Prostate gland (tissue), 2 donors: ENCODE data around the gene GGT7.

Experiments
- CTCF ChIP-seq, 4 experiments: fragments of 200-600 bp in 2 of 4; fragments of 450-650 bp in 2 of 4; sonication (generic) in 2 of 4; IDR thresholded peaks; 1 replicate in 3 of 4; 2 replicates in 1 of 4; pipeline ENCODE4 v1.5.1; 2016 to 2019; ENCODE audit warnings: antibody characterized with exemption in 4 of 4, mild to moderate bottlenecking in 2 of 4, moderate library complexity in 2 of 4
- POLR2AphosphoS5 ChIP-seq: sonication (generic); formaldehyde crosslinking; IDR thresholded peaks from one replicate; pipeline ENCODE4 v1.6.1; 2017; ENCODE audit warnings: antibody characterized with exemption

GRCh38 chr20:34892671-34893070 is 20.0 kb upstream of the GGT7 start:
- TF ChIP-seq CTCF (IDR thresholded peaks at IDR 0.05) (no peak), POLR2AphosphoS5 (no peak)
